ENCODE results near the gene KIAA1143. TPM values are rescaled to one million over a fixed set of nuclear protein-coding genes. Genes with fewer than 3 reads are reported as not detected.

Gene KIAA1143
- total and polyA plus RNA-seq, 2 of the 13 experiments (the other 11 are each of a cell fraction or from before 2014, with no cell fraction given): 9.9 to 27.2 TPM

DNA sequence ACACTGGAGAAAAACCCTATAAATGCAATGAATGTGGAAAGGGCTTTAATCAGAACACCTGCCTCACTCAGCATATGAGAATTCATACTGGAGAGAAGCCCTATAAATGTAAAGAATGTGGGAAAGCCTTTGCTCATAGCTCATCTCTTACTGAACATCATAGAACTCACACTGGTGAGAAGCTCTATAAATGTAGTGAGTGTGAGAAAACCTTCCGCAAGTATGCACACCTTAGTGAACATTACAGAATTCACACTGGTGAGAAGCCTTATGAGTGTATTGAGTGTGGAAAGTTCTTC is 39.4 kb downstream of the KIAA1143 start (continued):
- TF ChIP-seq, protein P1, sequence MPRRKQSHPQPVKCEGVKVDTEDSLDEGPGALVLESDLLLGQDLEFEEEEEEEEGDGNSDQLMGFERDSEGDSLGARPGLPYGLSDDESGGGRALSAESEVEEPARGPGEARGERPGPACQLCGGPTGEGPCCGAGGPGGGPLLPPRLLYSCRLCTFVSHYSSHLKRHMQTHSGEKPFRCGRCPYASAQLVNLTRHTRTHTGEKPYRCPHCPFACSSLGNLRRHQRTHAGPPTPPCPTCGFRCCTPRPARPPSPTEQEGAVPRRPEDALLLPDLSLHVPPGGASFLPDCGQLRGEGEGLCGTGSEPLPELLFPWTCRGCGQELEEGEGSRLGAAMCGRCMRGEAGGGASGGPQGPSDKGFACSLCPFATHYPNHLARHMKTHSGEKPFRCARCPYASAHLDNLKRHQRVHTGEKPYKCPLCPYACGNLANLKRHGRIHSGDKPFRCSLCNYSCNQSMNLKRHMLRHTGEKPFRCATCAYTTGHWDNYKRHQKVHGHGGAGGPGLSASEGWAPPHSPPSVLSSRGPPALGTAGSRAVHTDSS (CRISPR knock-in tag; conservative IDR thresholded peaks at IDR 0.05): no peak
- TF ChIP-seq RCOR2 (CRISPR knock-in tag; IDR thresholded peaks at IDR 0.05): no peak
- no peak for TF ChIP-seq ZFAT (CRISPR knock-in tag; conservative IDR thresholded peaks at IDR 0.05)
- TF ChIP-seq, protein P2, sequence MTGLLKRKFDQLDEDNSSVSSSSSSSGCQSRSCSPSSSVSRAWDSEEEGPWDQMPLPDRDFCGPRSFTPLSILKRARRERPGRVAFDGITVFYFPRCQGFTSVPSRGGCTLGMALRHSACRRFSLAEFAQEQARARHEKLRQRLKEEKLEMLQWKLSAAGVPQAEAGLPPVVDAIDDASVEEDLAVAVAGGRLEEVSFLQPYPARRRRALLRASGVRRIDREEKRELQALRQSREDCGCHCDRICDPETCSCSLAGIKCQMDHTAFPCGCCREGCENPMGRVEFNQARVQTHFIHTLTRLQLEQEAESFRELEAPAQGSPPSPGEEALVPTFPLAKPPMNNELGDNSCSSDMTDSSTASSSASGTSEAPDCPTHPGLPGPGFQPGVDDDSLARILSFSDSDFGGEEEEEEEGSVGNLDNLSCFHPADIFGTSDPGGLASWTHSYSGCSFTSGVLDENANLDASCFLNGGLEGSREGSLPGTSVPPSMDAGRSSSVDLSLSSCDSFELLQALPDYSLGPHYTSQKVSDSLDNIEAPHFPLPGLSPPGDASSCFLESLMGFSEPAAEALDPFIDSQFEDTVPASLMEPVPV (CRISPR knock-in tag; IDR thresholded peaks at IDR 0.05): no peak
- TF ChIP-seq ZNF788 (CRISPR knock-in tag; IDR thresholded peaks at IDR 0.05; ENCODE audit: borderline replicate concordance): no peak
- TF ChIP-seq TCF7 (IDR thresholded peaks at IDR 0.05; ENCODE audit: low read depth): no peak
- TF ChIP-seq ZNF383 (CRISPR knock-in tag; IDR thresholded peaks at IDR 0.05; ENCODE audit: borderline replicate concordance): no peak

DNA sequence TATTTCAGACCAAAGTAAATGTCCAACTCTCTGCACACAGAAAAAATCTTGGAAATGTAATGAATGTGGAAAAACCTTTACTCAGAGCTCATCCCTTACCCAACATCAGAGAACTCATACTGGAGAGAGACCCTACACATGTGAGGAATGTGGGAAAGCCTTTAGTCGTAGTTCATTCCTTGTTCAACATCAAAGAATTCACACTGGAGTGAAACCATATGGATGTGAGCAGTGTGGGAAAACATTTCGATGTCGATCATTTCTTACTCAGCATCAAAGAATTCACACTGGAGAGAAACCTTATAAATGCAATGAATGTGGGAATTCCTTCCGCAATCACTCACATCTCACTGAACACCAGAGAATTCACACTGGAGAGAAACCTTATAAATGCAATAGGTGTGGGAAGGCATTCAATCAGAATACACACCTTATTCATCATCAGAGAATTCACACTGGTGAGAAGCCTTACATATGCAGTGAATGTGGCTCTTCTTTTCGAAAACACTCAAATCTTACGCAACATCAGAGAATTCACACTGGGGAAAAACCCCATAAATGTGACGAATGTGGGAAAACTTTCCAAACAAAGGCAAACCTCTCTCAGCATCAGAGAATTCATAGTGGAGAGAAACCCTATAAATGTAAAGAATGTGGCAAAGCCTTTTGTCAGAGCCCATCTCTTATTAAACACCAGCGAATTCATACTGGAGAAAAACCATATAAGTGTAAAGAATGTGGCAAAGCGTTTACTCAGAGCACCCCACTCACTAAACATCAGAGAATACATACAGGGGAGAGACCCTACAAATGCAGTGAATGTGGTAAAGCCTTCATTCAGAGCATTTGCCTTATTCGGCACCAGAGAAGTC is 40.0 kb downstream of the KIAA1143 start:
- BruUV-seq (replicated peaks): no TSS peak
- intact Hi-C loops (cut with micrococcal nuclease; ENCODE audit: unreplicated experiment) (no loop called here), in situ Hi-C loops (cut with HindIII; ENCODE audit: extremely low pct_ligation_motif_present, low pct_unique_long_range_greater_than_20kb) (no loop called here)
- ATAC-seq (no peak), DNase-seq (ENCODE audit: low spot score) (no peak), FAIRE-seq (no peak)
- H3K4me3 ChIP-seq (replicated peaks in 1 of 3; ENCODE audit: insufficient read depth in 1 of 3, low read depth in 2 of 3, low read length in 3 of 3): no peak overlapping the region
- ChIA-PET CTCF (ENCODE audit: low intra/inter-chr PET ratio, low total read pairs) (no interaction called here), POLR2A (no interaction called here)
- no peak overlapping the region for H3K9ac ChIP-seq (ENCODE audit: insufficient read depth, low read depth, low read length)
- H3K4me1 ChIP-seq (ENCODE audit: insufficient read depth, low read length): no peaks in the 10 kb centered on the region
- no peak overlapping the region for H3K4me2 ChIP-seq (ENCODE audit: low read depth, low read length)
- no peaks in the 10 kb centered on the region for H4K20me1 ChIP-seq (ENCODE audit: insufficient read depth, low read length)
- no peaks in the 10 kb centered on the region for H3K27me3 ChIP-seq (ENCODE audit: control insufficient read depth in 1 of 2, insufficient read depth in 2 of 2, low read length in 2 of 2)
- H3K27ac ChIP-seq (ENCODE audit: extremely low read length, insufficient read depth, low read length): no peak overlapping the region
- H2AFZ ChIP-seq (ENCODE audit: low read length): no peak overlapping the region
- no peaks in the 10 kb centered on the region for H3K36me3 ChIP-seq (replicated peaks in 1 of 2; ENCODE audit: control insufficient read depth in 1 of 2, insufficient read depth in 2 of 2, low read length in 2 of 2)
- TF ChIP-seq CEBPB (IDR thresholded peaks at IDR 0.05; ENCODE audit: borderline replicate concordance, low read depth, low read length) (peak; percentile 50; the same call in 1 of the 2 replicates), TEAD3 (CRISPR knock-in tag; optimal IDR thresholded peaks at IDR 0.05; ENCODE audit: borderline replicate concordance) (no peak), ZNF263 (CRISPR knock-in tag; IDR thresholded peaks at IDR 0.05) (no peak), ATM (IDR thresholded peaks at IDR 0.05; ENCODE audit: borderline replicate concordance) (no peak), NFE2L2 (IDR thresholded peaks at IDR 0.05; ENCODE audit: low read length) (no peak), IRX3 (CRISPR knock-in tag; IDR thresholded peaks at IDR 0.05; ENCODE audit: borderline replicate concordance, low read depth) (no peak), ZNF274 (CRISPR knock-in tag; IDR thresholded peaks at IDR 0.05) (peak; percentile 92; the same call in 1 of the 2 replicates), ZNF598 (CRISPR knock-in tag; IDR thresholded peaks at IDR 0.05; ENCODE audit: borderline replicate concordance) (no peak), ELF1 (CRISPR knock-in tag; IDR thresholded peaks at IDR 0.05) (no peak), SRF (IDR thresholded peaks at IDR 0.05; ENCODE audit: low read depth, low read length) (no peak), RARA (CRISPR knock-in tag; IDR thresholded peaks at IDR 0.05) (no peak)
- WGBS (ENCODE audit: low lambda C conversion rate): 36% methylated on average over 10 of the region's 10 CpGs
- peaks cover 78% of the 10 kb centered on the region for H3K9me3 ChIP-seq (ENCODE audit: low read length)
- H3K79me2 ChIP-seq (ENCODE audit: insufficient read depth, low read length): no peaks in the 10 kb centered on the region

Data from HepG2 (cell line).